Glomerular visceral epithelial cell (primary cell): Measurements from ENCODE around the gene PILRA.
A peak's percentile ranks its signal among the peaks of the same experiment; 100 is the strongest.
"Not testable (repeated sequence)": the region's sequence is repeated elsewhere in the genome, so short reads cannot be mapped to it uniquely, and the experiment has no call there.

Experiments
- DNase-seq: peaks from one replicate; pipeline ENCODE4 v3.0.0-alpha.2; 2016; ENCODE audit errors: extremely low spot score

Gene PILRA

GRCh38 chr7:100380196-100380595, 6.9 kb downstream of the PILRA start:
- no peak for DNase-seq

GRCh38 chr7:100381531-100382233, 8.4 kb downstream of the PILRA start:
- not testable (repeated sequence) for DNase-seq

- not testable (repeated sequence) for DNase-seq
These were observed 9.1 kb downstream of the PILRA start for GRCh38 chr7:100382234-100382853.

GRCh38 chr7:100384628-100385294, 11.5 kb downstream of the PILRA start:
- no peak for DNase-seq

- no peak for DNase-seq
These were observed 13.7 kb downstream of the PILRA start for GRCh38 chr7:100386940-100387339.

GRCh38 chr7:100387695-100388094, 14.4 kb downstream of the PILRA start:
- no peak for DNase-seq

GRCh38 chr7:100389437-100390088, 16.3 kb downstream of the PILRA start:
- no peak for DNase-seq

- no peak for DNase-seq
These were observed 17.2 kb downstream of the PILRA start for GRCh38 chr7:100390286-100391009.

- no peak for DNase-seq
These were observed 20.1 kb downstream of the PILRA start for GRCh38 chr7:100393233-100393905.

- DNase-seq = no peak
These were observed 20.8 kb downstream of the PILRA start for GRCh38 chr7:100394077-100394476.

GRCh38 chr7:100396421-100396982, 23.2 kb downstream of the PILRA start:
- no peak for DNase-seq

- DNase-seq = no peak
These were observed 24.2 kb downstream of the PILRA start for GRCh38 chr7:100397315-100398081.

GRCh38 chr7:100398239-100398638, 25.0 kb downstream of the PILRA start:
- DNase-seq = no peak

GRCh38 chr7:100400041-100400440, 26.8 kb downstream of the PILRA start:
- DNase-seq = no peak

GRCh38 chr7:100400656-100401055, 27.4 kb downstream of the PILRA start:
- no peak for DNase-seq

GRCh38 chr7:100401811-100402210, 28.5 kb downstream of the PILRA start:
- no peak for DNase-seq

- DNase-seq = no peak
These were observed 29.0 kb downstream of the PILRA start for GRCh38 chr7:100402241-100402640.

- peak; percentile 38 for DNase-seq
These were observed 33.5 kb downstream of the PILRA start for GRCh38 chr7:100406767-100407166.

GRCh38 chr7:100407285-100408180, 34.2 kb downstream of the PILRA start:
- peak; percentile 64 for DNase-seq
